ENCODE results near the gene SHC2.
"Not testable (repeated sequence)": the region's sequence is repeated elsewhere in the genome, so short reads cannot be mapped to it uniquely, and the experiment has no call there.

Gene SHC2

GRCh38 chr19:468587-469256 lies 7.9 kb upstream of the SHC2 start:
- DNase-seq: no peak

GRCh38 chr19:467554-467953 lies 6.7 kb upstream of the SHC2 start:
- DNase-seq: no peak

- no peak for DNase-seq
Observed at GRCh38 chr19:465056-465816, 4.4 kb upstream of the SHC2 start.

DNA sequence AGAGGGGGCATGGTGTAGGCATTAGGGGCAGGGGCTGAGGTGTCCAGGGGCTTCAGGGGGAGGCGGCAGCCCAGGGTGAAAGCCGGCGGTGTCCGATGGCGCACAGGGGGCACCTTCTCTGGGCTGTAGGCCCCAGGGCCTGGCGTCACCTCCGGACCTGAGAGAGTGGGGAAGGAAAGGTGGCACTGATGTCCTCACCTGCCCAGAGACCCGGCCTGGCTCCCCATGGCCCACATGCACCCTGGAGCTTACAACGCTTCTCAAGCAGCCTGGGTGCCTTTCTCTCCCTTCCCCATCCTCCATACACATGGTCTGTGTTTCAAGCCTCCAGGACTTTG lies 3.3 kb upstream of the SHC2 start:
- DNase-seq: no peak

- no peak for DNase-seq
Observed at GRCh38 chr19:463483-464207, 2.8 kb upstream of the SHC2 start.

- no peak for DNase-seq
Observed at GRCh38 chr19:461721-462551, 1.1 kb upstream of the SHC2 start.

GRCh38 chr19:459724-460511 lies 915 bp downstream of the SHC2 start:
- DNase-seq: no peak

DNA sequence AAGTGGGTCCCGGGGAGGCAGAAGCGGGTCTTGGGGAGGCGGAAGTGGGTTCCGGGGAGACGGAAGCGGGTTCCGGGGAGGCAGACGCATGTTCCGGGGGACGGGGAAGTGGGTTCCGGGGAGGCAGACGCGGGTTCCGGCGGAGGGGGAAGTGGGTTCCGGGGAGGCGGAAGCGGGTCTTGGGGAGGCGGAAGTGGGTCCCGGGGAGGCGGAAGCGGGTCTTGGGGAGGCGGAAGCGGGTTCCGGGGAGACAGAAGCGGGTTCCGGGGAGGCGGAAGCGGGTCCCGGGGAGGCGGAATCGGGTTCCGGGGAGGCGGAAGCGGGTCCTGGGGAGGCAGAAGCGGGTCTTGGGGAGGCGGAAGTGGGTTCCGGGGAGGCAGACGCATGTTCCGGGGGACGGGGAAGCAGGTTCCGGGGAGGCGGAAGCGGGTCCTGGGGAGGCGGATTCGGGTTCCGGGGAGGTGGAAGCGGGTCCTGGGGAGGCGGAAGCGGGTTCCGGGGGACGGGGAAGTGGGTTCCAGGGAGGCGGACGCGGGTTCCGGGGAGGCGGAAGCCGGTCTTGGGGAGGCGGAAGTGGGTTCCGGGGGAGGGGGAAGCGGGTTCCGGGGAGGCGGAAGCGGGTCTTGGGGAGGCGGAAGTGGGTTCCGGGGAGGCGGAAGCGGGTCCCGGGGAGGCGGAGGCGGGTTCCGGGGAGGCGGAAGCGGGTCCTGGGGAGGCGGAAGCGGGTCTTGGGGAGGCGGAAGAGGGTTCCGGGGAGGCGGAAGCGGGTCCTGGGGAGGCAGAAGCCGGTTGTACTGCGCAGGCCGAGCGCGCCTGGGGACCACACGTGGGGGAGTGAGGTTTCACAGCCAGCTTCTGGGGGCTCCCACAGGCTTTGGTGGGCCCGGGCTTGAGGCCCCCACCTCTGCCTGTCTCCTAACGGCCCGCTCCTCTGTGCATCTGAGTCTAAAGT lies 2.5 kb downstream of the SHC2 start:
- DNase-seq: no peak

DNA sequence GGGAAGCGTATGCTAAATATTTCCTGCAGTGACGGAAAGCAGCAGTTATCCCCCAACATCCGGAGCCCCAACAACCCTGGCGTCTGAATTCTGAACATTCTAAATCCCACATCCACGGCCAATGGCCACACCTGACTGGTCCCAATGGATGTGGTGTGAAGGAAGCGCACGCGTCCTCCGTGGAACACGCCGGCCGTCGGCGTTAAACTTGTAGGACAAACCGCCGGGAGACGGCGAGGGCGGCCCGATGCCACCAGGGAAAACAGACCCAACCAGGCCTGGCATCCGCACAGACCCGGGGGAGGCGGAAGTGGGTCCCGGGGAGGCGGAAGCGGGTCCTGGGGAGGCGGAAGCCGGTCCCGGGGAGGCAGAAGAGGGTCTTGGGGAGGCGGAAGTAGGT lies 3.2 kb downstream of the SHC2 start:
- DNase-seq: no peak

GRCh38 chr19:456547-457110 lies 4.2 kb downstream of the SHC2 start:
- DNase-seq: no peak

DNA sequence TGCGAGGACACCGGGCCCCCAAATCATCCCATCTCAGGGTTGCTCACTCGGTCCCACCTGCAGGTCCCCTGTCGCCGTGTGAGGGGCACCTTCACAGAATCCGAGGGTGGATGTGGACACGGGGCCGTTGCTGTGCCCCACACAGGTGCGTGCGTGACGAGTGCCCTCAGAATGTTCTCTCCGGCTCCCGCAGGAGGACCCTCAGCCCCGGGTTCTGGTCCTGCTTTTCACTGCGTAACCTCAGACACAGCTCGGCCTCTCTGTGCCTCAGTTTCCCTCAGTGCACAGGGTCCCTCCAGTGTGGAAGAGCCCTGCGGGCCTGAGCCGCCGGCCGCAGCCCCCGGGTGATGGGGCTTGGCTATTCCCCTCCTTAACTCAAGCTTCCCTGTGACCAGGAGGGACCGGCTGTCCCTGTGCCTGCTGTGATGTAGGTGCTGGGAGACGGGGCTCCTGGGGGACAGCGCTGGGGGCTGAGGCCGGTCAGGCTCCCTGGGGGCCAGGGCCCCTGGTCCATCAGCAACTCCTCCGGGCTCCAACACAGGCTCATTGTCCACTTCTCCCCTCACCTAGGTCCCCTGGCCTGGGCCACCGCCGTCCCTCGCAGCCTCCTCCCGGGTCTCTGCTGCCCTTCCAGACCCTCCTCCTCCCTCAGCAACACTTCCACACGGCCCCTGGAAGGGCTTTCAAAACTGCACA lies 4.8 kb downstream of the SHC2 start:
- no peak for DNase-seq

- DNase-seq: no peak
Observed at GRCh38 chr19:455031-455705, 5.7 kb downstream of the SHC2 start.

DNA sequence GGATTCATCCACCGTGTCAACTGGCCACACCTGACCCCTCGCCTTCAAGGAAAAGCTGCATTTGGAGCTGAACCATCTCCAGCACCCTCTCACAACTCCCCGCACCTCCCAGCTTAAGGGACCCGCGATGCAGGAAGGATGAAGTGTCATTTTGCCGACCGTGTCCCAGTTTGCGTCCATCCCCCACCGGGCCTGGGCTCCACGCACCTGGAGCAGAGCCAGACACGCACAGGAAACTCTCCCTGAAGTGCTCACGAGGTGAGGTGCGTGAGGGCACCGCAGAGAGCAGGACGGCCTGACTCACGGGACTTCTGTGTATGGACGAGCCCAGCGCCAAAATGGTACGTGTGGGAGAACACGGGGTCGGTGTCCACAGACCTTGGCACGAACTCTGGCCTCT lies 7.2 kb downstream of the SHC2 start:
- no peak for DNase-seq

GRCh38 chr19:452829-453228 lies 8.0 kb downstream of the SHC2 start:
- DNase-seq: no peak

DNA sequence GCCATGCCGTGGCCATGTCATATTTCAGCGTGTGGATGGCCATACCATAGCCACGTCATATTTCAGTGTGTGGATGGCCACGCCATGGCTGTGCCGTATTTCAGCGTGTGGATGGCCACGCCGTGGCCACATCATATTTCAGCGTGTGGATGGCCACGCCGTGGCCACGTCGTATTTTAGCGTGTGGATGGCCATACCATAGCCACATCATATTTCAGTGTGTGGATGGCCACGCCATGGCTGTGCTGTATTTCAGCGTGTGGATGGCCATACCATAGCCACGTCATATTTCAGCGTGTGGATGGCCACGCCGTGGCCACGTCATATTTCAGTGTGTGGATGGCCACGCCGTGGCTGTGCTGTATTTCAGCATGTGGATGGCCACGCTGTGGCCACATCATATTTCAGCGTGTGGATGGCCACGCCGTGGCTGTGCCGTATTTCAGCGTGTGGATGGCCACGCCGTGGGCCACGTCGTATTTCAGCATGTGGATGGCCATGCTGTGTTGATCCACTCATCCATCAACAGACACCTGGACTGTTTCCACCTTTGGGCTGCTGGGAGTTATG lies 9.8 kb downstream of the SHC2 start:
- DNase-seq: not testable (repeated sequence)

DNA sequence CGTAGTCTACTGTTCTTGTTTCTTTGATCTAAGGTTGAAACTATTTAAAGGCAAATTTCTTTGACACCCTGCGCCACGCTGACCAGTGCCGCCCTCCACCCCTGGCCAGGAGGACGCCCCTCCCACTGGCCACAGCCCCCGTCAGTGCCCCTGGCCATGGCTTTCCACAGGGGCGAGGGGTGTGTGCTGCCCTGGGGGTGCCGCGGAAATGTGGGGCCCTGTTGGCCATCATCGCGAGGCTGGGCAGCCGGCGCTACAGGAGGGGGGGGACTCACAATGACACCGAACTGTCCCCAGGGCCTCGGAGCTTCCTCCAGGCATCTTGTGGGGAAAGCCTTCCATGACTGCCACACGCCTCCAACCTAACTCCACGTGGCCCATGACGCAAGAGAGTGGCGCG lies 10.9 kb downstream of the SHC2 start:
- no peak for DNase-seq

DNA sequence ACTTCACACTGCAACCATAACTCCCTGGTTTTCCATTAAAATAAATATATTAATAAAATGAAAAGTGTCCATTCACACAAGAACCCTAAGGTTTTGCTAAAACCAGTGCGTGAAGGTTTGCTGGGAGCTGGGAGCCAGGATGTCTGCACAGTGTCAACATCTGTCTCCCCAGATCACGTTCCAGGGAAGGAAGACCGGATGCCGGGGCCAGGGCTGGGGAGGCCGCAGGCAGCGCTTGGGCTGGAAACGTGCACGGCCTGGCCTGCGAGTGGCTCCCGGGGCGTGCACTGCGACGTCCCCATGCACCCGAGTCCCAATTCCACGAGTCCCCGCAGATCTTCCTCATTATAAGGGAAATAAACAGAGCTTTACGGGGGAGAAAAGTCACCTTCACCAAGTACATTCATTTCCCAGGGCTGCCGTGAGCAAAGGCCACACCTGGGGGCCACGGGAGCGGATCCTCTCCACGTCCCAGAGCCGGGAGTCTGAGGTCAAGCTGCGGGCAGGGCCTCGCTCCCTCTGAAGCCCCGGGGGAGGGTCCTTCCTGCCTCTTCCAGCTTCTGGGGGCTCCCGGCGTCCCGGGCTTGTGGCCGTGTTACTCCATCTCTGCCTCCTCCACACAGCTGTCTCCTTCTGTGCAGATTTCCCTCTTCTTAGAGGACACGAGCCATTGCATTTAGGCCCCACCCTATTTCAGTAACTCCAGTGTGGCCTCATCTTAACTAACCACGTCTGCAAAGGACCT lies 12.8 kb downstream of the SHC2 start:
- DNase-seq: no peak

- no peak for DNase-seq
Observed at GRCh38 chr19:447064-447426, 13.8 kb downstream of the SHC2 start.
